ENCODE measurements around the gene KAZALD1.
"Not testable (repeated sequence)": the region's sequence is repeated elsewhere in the genome, so short reads cannot be mapped to it uniquely, and the experiment has no call there.

KAZALD1 gene

DNA sequence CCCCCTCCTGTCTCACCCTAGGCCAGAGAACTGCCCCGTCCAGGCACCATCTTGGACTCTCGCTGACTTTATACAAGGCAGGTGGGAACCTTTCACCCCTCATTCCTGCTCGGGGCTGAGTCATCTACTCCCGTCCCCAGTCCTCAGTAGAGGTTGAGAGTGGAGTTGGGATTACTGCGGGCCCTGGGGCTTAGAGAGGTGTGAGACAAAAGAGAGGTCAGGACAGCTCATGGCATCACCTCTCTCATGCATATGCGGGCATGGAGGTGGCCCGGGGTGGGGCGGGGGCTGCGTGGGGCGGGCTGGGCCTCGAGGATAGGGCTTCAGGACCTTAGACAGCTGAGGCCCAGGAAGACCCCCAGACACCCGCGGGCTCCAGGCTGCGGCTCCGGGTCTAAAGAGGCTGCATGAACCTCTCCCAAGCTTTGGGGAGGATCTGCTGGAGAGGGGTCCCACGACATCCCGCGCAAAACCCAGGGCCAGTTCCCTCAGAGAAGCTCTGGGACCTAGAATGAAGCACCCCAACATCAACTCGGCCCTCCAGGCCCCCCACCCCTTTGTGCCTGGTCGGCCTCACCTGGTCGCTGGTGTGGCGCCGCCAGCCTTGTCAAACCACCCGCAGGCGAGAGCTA lies 31.2 kb upstream of the KAZALD1 start:
- no peak for DNase-seq (ENCODE audit: low spot score)

DNA sequence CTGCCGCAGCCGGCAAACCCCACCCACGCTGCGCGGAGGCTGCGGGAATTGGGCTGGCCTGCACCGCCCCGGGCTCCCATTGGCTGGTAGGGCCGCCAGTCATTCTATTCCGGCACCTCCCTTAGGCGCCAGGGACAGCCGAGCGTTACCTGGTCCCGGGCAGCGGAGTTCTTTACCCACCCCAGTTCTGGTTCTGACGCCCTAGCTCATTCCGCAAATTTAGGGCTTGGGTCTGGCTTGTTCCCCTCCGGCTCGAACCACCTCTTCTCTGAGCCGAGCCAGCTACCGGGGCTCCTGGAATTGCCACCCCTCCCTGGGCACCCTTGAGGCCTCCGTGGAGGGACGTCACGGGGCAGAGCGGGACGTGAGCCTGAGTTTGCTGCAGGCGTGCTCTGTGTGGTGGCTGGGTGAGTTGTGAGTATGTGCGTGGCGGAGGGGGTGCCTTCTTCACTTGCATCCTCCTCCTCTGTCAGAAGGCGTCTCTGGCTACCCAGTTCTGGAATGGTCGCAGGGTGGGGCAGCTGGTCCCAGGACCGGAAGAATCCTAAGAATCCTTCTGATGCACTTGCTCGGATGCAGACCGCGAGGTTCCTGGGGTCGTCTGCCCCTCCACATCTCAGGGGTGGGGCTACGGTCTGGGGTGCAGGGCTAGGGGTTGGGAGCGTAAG lies 30.5 kb upstream of the KAZALD1 start, which contains the start of the genes PDZD7 and SFXN3:
PDZD7 (minus strand) TSS at position 2 of the 668 bp plus-strand sequence. CDS start 910 bp downstream, outside the sequence.
SFXN3 (plus strand) TSS at position 107 of the 668 bp plus-strand sequence. CDS start 3,461 bp downstream, outside the sequence.
- peak; percentile 89 for DNase-seq (ENCODE audit: low spot score)

- peak; percentile 72 for DNase-seq (ENCODE audit: low spot score)
Observed at GRCh38 chr10:101031796-101032636, 29.8 kb upstream of the KAZALD1 start.

DNA sequence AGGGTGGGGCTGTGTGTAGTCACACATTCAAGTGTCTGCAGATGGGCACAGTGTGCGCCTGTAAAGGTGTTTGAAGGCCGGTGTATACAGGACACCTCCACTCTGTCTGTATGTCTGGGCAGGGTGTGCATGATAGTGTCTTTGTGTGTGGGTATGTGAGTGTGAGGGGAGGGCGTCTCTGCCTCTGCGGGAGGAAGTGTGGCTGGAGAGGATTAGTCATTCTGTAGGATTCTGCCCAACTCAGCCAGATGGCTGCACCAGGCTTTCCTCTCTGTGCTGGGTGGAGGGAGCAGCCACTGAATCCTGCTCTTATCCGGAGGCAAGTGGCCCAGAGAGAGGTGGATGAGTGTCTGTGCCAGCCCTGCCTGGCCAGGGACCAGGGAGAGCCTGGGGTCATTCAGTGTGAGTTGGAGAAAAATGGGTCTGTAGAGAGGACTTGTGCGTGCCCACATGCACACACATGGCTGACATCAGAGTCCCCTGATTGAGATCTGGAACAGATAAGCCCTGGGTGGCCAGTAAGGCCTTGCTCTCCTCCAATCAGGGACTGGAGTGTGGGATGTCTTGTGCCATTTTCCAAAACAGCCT lies 29.1 kb upstream of the KAZALD1 start:
- DNase-seq (ENCODE audit: low spot score) = peak; percentile 91

GRCh38 chr10:101033276-101033675 lies 28.5 kb upstream of the KAZALD1 start:
- no peak for DNase-seq (ENCODE audit: low spot score)

- not testable (repeated sequence) for DNase-seq (ENCODE audit: low spot score)
Observed at GRCh38 chr10:101034404-101034803, 27.4 kb upstream of the KAZALD1 start.

DNA sequence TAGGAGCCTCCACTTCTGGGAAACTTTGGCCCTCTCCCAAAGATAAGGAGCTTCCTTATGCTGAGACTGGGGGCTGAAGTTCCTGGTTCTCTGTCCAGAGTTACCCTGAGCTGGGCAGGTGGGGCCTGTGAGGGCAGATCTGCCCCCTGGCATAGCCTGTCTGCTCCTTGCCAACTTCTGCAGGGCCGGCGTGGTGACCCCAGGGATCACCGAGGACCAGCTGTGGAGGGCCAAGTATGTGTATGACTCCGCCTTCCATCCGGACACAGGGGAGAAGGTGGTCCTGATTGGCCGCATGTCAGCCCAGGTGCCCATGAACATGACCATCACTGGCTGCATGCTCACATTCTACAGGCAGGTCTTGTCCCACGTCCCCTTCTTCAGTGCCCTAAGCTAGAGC lies 26.5 kb upstream of the KAZALD1 start:
- DNase-seq (ENCODE audit: low spot score) = no peak

- DNase-seq (ENCODE audit: low spot score) = no peak
Observed at GRCh38 chr10:101035916-101036702, 25.7 kb upstream of the KAZALD1 start.

DNA sequence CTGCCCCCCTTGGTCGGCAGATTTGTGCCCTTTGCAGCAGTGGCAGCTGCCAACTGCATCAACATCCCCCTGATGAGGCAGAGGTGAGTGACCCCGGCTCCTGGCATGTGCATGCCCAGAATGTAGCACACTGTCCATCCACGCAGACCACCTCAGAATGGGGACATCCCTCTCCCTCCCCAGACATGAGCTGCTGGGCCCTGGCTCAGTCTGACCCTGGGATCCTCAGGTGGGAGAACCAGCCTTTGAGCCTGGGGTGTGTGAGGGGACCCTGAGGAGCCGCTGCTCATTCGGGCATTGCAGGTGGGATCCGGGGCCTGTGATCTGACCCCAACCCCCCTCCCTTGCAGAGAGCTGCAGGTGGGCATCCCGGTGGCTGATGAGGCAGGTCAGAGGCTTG lies 25.1 kb upstream of the KAZALD1 start:
- DNase-seq (ENCODE audit: low spot score) = no peak

- no peak for DNase-seq (ENCODE audit: low spot score)
Observed at GRCh38 chr10:101038484-101038883, 23.3 kb upstream of the KAZALD1 start.

- no peak for DNase-seq (ENCODE audit: low spot score)
Observed at GRCh38 chr10:101040061-101040460, 21.7 kb upstream of the KAZALD1 start.

- DNase-seq (ENCODE audit: low spot score) = no peak
Observed at GRCh38 chr10:101040851-101041250, 20.9 kb upstream of the KAZALD1 start.

- DNase-seq (ENCODE audit: low spot score) = peak; percentile 83
Observed at GRCh38 chr10:101041252-101041761, 20.5 kb upstream of the KAZALD1 start.

- no peak for DNase-seq (ENCODE audit: low spot score)
Observed at GRCh38 chr10:101042118-101042517, 19.7 kb upstream of the KAZALD1 start.

GRCh38 chr10:101042667-101043362 lies 19.0 kb upstream of the KAZALD1 start:
- DNase-seq (ENCODE audit: low spot score) = peak; percentile 96

DNA sequence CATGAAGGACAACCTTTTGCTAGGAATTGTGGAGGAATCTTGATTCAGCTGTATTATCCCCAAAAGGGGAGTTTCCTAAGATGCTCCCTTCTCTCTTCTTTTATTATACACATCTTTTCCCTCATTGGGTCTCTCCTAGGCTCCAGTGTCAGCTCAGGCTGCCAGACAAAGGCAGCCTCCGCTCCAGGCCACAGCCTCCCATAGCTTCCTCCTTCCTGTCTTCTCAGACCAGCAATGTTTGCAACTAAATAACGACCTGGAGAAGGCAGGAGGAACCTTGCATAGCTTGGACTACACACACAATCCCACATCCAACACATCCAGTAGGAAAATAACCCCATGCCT lies 18.5 kb upstream of the KAZALD1 start:
- no peak for DNase-seq (ENCODE audit: low spot score)

DNA sequence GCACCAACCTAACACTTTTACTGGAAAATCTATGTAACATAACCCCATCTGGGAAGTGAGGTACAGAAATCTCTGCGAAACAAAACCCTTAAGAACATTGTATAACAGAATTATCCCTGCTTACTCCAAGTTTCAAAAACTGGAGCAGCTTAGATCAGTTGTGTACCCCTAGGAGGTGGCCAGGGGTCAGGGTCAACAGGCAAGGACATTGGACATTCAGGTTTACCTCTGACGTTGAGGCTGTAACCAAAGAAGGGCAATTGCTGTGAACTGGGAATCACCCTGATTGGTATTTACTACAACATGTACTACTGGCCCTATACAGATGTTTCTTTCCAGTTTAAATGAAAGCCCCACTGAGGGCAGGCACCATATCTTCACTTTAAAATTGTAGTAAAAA lies 17.7 kb upstream of the KAZALD1 start:
- DNase-seq (ENCODE audit: low spot score) = no peak

- DNase-seq (ENCODE audit: low spot score) = no peak
Observed at GRCh38 chr10:101046332-101047238, 15.2 kb upstream of the KAZALD1 start.

GRCh38 chr10:101047268-101047667 lies 14.5 kb upstream of the KAZALD1 start:
- no peak for DNase-seq (ENCODE audit: low spot score)
